Tibial nerve (tissue), 4 donors: ENCODE results near the gene RPAP3. TPM values are rescaled to one million over a fixed set of nuclear protein-coding genes. Genes with fewer than 3 reads are reported as not detected.

ENCODE experiments used
- DNase-seq, 2 donors: peaks; one replicate each; pipeline ENCODE4 v3.0.0-alpha.2; 2019; ENCODE audit warnings: low spot score in 2 of 2
- H3K27ac ChIP-seq, 4 donors: fragments of 200-600 bp; sonication (generic) in 3 of 4; one replicate each; pipeline ENCODE4 v1.5.1; 2017 to 2019; ENCODE audit warnings: mild to moderate bottlenecking in 1 of 4
- H3K27me3 ChIP-seq, 2 donors: fragments of 200-600 bp; sonication (generic) in 1 of 2; one replicate each; pipeline versions ENCODE4 v1.5.1 to v1.6.0; 2017 to 2019
- H3K36me3 ChIP-seq, 3 donors: fragments of 200-600 bp; sonication (generic); one replicate each; pipeline ENCODE4 v1.5.1; 2018 to 2019
- H3K4me1 ChIP-seq, 4 donors: fragments of 200-600 bp; sonication (generic) in 3 of 4; one replicate each; pipeline ENCODE4 v1.5.1; 2017 to 2019
- H3K4me3 ChIP-seq, 4 donors: fragments of 200-600 bp; sonication (generic) in 3 of 4; one replicate each; pipeline ENCODE4 v1.5.1; 2017 to 2019; ENCODE audit warnings: mild to moderate bottlenecking in 1 of 4, moderate library complexity in 1 of 4
- H3K9me3 ChIP-seq, 4 donors: fragments of 200-600 bp; sonication (generic) in 3 of 4; one replicate each; pipeline ENCODE4 v1.5.1; 2017 to 2019
- EP300 ChIP-seq, 2 donors: sonication (generic); formaldehyde crosslinking; IDR thresholded peaks; one replicate each; pipeline ENCODE4 v1.6.1; 2017; ENCODE audit warnings: antibody characterized with exemption in 2 of 2, mild to moderate bottlenecking in 1 of 2
- POLR2A ChIP-seq, 2 donors: fragments of 450-650 bp; IDR thresholded peaks; one replicate each; pipeline ENCODE4 v1.6.1; 2017; ENCODE audit warnings: antibody characterized with exemption in 2 of 2, mild to moderate bottlenecking in 2 of 2, moderate library complexity in 2 of 2
- WGBS, 2 donors: methylation state at CpG; one replicate each; pipeline ENCODE4 v1.1.5; 2018; 5-methylcytosine and 5-hydroxymethylcytosine counted together
- total RNA-seq, 4 donors: library from RNA; depleted of rRNA; stranded (reverse); fragments of >200 nt; gene quantifications; one replicate each; pipeline ENCODE4 v1.1.0, GENCODE V29; 2016
- TF ChIP-seq, protein P1 (sequence below), 5 experiments: fragments of 200-600 bp in 3 of 5; fragments of 450-650 bp in 2 of 5; sonication (generic) in 3 of 5; IDR thresholded peaks; one replicate each; pipeline ENCODE4 v1.5.1; 2016 to 2019; ENCODE audit warnings: antibody characterized with exemption in 5 of 5, mild to moderate bottlenecking in 3 of 5, moderate library complexity in 2 of 5

The RPAP3 gene
- total RNA-seq, 4 donors from 2014 or later = 8.8 to 19.2 (median 15.5) TPM

DNA sequence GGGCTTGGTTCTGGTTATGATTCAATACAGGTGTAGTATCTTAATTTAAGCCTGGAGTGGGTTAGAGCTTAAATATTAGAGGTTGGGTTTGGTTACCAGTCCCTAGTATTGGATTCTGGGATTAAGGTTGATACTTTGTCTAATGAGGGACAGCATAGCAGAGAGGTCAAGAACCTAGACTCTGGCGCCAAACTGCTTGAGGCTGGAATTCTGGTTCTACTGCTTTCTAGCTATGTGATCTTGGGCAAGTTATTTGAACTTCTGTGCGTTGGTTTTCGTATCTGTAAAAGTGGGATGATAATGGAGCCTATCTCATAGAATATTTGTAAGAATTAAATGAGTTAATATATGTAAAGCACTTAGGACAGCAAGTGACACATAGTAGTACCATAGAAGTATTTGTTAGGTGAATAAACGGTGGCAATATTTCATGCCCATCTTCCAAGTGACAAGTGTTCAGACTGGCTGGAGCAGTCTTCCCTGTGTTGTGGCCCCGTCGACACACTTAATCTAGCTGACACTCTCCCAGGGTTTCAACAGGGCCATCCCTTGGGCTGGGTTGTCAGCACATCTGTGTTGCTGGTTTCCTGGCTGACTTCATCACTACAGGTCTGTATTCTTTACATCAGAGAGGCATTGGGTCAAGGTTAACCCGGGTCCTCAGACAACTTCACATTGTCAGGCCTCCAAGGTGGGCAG is 16.5 kb upstream of the RPAP3 start:
- H3K4me1 ChIP-seq = peaks cover 0 to 34% (median 10%) of the 10 kb centered on the region in 4 donors
- no peaks in the 10 kb centered on the region for H3K27me3 ChIP-seq
- no peaks in the 10 kb centered on the region for H3K9me3 ChIP-seq
- 82 to 85% methylated on average over 7 of the region's 7 CpGs for WGBS, 2 donors
- H3K4me3 ChIP-seq = no peak overlapping the region
- peaks cover 0 to 37% (median 0%) of the 10 kb centered on the region in 3 donors for H3K36me3 ChIP-seq
- no peak for DNase-seq
- H3K27ac ChIP-seq = peak overlapping the region in 1 of 4 donors; percentile 3
- TF ChIP-seq EP300 (IDR thresholded peaks at IDR 0.05) (no peak), POLR2A (IDR thresholded peaks at IDR 0.05) (no peak)
- TF ChIP-seq, protein P1, sequence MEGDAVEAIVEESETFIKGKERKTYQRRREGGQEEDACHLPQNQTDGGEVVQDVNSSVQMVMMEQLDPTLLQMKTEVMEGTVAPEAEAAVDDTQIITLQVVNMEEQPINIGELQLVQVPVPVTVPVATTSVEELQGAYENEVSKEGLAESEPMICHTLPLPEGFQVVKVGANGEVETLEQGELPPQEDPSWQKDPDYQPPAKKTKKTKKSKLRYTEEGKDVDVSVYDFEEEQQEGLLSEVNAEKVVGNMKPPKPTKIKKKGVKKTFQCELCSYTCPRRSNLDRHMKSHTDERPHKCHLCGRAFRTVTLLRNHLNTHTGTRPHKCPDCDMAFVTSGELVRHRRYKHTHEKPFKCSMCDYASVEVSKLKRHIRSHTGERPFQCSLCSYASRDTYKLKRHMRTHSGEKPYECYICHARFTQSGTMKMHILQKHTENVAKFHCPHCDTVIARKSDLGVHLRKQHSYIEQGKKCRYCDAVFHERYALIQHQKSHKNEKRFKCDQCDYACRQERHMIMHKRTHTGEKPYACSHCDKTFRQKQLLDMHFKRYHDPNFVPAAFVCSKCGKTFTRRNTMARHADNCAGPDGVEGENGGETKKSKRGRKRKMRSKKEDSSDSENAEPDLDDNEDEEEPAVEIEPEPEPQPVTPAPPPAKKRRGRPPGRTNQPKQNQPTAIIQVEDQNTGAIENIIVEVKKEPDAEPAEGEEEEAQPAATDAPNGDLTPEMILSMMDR (IDR thresholded peaks at IDR 0.05) = no peak

DNA sequence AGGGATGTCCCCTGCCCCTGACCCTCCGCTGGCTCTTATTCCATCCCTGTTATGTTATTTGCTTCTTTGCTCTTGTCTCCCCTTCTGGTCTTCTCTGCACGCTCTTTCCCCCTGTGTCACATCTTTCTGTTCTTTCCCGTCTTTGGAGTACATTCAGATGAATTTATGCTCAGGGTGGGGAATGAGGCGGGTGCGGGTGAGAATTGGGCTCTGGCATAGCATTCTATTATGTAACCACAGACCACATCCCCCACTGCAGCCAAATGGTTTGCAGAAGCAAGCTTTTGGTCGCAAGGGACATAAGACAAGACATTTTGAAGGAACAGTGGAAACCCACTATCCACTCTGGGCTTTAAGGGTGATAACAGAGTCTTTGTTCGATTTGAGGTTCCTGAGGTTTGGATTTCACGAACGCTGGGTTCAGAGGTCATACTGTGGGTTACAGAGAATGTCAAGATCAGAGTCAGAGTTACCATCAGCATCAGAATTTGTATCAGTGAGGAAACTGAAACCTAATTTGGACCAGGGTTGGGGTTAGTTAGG is 15.7 kb upstream of the RPAP3 start:
- Histone ChIP-seq H3K27ac (no peak overlapping the region), H3K27me3 (no peaks in the 10 kb centered on the region), H3K4me3 (no peak overlapping the region), H3K36me3 (peaks cover 0 to 37% (median 0%) of the 10 kb centered on the region in 3 donors), H3K9me3 (no peaks in the 10 kb centered on the region), H3K4me1 (peaks cover 0 to 41% (median 16%) of the 10 kb centered on the region in 4 donors)
- WGBS, 2 donors = 48 to 54% methylated on average over 9 of the region's 9 CpGs
- TF ChIP-seq EP300 (IDR thresholded peaks at IDR 0.05) = no peak
- TF ChIP-seq POLR2A (IDR thresholded peaks at IDR 0.05) = no peak
- no peak for DNase-seq

DNA sequence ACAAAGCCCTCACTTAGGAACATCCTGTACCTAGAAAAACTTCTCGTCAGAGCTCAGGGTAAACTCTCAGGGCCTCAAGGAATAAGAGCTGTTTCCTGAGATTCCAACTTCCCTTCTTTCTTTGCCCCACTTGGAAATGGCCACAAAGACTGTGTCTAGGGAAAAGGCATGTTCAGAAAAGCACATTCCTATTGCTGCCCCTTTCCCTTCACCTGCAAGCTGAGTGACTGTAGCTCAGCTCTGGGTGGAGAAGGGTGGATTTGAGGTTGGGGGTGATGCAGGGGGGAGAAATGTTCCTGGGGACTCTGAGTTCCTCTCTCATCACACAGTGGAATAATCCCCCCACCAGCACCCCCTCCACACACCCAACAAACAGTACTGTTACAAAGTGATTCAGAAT is 12.7 kb upstream of the RPAP3 start:
- H3K27me3 ChIP-seq = no peaks in the 10 kb centered on the region
- WGBS, 2 donors = 56 to 73% methylated on average over 1 of the region's 1 CpG
- TF ChIP-seq EP300 (IDR thresholded peaks at IDR 0.05) (no peak), POLR2A (IDR thresholded peaks at IDR 0.05) (no peak)
- TF ChIP-seq, protein P1 (IDR thresholded peaks at IDR 0.05) = no peak
- H3K27ac ChIP-seq = peak overlapping the region; percentile 8 to 88 (median 80)
- peaks cover 0 to 28% (median 0%) of the 10 kb centered on the region in 3 donors for H3K36me3 ChIP-seq
- DNase-seq = no peak
- no peak overlapping the region for H3K4me3 ChIP-seq
- H3K4me1 ChIP-seq = peaks cover 0 to 54% (median 22%) of the 10 kb centered on the region in 4 donors
- H3K9me3 ChIP-seq = no peaks in the 10 kb centered on the region

DNA sequence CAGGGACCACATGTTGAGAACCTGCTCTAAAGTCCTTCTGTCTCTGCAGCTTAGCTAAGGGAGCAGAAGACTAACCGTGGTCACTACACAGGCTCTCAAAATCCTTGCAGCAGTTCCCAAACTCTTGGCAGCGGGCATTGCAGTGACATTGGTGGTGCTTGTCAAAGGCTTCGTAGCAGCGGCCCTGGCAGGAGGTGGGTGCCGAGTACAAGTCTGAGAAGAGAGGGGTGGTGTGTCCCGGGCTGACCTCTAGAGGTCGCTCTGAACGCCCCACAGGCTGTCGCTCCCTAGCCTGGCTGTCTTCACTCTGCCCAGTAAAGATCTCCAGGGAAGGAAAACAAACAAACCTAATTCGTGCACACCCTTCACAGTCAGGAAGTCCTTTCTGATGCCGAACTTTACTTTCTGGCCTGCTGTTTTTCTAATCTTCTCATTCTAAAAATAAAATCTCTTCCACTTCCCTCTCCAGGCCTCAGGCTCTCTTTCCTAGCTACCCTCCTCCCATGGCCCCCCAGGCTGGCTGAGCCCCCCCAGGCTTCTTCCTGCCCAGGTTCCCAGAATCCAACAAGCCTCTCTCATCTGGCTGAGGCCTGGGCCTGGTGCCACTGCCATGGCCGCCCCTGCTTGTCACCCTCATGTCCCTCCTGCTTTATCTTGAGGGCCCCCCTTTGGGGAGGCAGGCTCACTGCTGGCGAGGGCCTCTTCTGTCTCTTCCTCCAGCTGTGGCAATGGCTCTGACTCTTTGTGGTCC is 11.8 kb upstream of the RPAP3 start:
- no peak for TF ChIP-seq POLR2A (IDR thresholded peaks at IDR 0.05)
- peak in 1 of 2 donors; percentile 50 for TF ChIP-seq EP300 (IDR thresholded peaks at IDR 0.05)
- TF ChIP-seq, protein P1 (IDR thresholded peaks at IDR 0.05) = peak; percentile 54 to 75 (median 72)
- H3K27me3 ChIP-seq = no peaks in the 10 kb centered on the region
- peaks cover 0 to 19% (median 0%) of the 10 kb centered on the region in 3 donors for H3K36me3 ChIP-seq
- 19 to 23% methylated on average over 13 of the region's 13 CpGs for WGBS, 2 donors
- H3K4me3 ChIP-seq = no peak overlapping the region
- H3K27ac ChIP-seq = peak overlapping the region; percentile 8 to 88 (median 80)
- peak; percentile 66 to 73 for DNase-seq
- H3K9me3 ChIP-seq = no peaks in the 10 kb centered on the region
- H3K4me1 ChIP-seq = peaks cover 0 to 54% (median 22%) of the 10 kb centered on the region in 4 donors

DNA sequence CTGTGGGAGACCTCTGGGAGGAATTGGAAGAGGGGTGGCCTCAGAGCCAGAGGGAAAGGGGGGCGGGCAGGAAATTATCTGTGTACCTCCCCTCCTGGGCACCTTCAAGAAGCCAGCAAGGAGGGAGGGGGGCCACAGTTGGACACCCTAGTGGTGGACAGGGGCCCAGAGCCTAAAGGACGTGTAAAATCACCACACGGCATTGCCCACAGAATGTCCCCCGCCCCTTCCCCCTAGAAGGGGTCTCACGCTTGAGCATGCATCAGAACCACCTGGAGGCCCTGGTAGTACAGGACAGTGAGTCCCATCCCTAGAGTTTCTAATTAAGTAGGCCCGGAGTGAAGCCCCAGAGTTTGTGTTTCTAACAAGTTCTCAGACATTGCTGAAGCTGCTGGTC is 11.2 kb upstream of the RPAP3 start:
- peak overlapping the region; percentile 0 to 88 (median 62) for H3K27ac ChIP-seq
- DNase-seq = no peak

More for the DNA sequence above, 11.2 kb upstream of the RPAP3 start:
- TF ChIP-seq, protein P1 (IDR thresholded peaks at IDR 0.05) = no peak
- TF ChIP-seq EP300 (IDR thresholded peaks at IDR 0.05) (no peak), POLR2A (IDR thresholded peaks at IDR 0.05) (no peak)
- Histone ChIP-seq H3K4me3 (no peak overlapping the region), H3K36me3 (peaks cover 0 to 19% (median 0%) of the 10 kb centered on the region in 3 donors), H3K9me3 (no peaks in the 10 kb centered on the region), H3K27me3 (no peaks in the 10 kb centered on the region), H3K4me1 (peaks cover 0 to 54% (median 22%) of the 10 kb centered on the region in 4 donors)
- WGBS, 2 donors = 83 to 85% methylated on average over 6 of the region's 6 CpGs
